KG1 (cell line): ENCODE measurements around the gene MYBPC1.

Source experiments
- DNase-seq: peaks from one replicate; lab custom pipeline; 2025; lab: John Stamatoyannopoulos, UW

The MYBPC1 gene

GRCh38 chr12:101694986-101695385, 100.2 kb downstream of the MYBPC1 start:
- DNase-seq, result no peak

GRCh38 chr12:101695706-101696105, 100.9 kb downstream of the MYBPC1 start:
- no peak for DNase-seq

GRCh38 chr12:101696251-101697196, 101.8 kb downstream of the MYBPC1 start:
- peak; percentile 78 for DNase-seq

GRCh38 chr12:101697197-101697929, 102.6 kb downstream of the MYBPC1 start, which contains the start of gene CHPT1:
Gene CHPT1, plus strand, starts transcription at chr12:101697640. Its CDS starts 222 bp downstream, at chr12:101697862.
- DNase-seq, result peak; percentile 78

- DNase-seq, result peak; percentile 42
These were observed 103.4 kb downstream of the MYBPC1 start for GRCh38 chr12:101697930-101698799.

- no peak for DNase-seq
These were observed 104.1 kb downstream of the MYBPC1 start for GRCh38 chr12:101698800-101699347.

- no peak for DNase-seq
These were observed 105.6 kb downstream of the MYBPC1 start for GRCh38 chr12:101700299-101700820.

- no peak for DNase-seq
These were observed 108.7 kb downstream of the MYBPC1 start for GRCh38 chr12:101703487-101703886.

- no peak for DNase-seq
These were observed 111.6 kb downstream of the MYBPC1 start for GRCh38 chr12:101706403-101706802.

- no peak for DNase-seq
These were observed 112.5 kb downstream of the MYBPC1 start for GRCh38 chr12:101707131-101707782.

GRCh38 chr12:101710288-101710687, 115.5 kb downstream of the MYBPC1 start:
- no peak for DNase-seq

GRCh38 chr12:101713059-101713682, 118.4 kb downstream of the MYBPC1 start:
- DNase-seq, result no peak

GRCh38 chr12:101713930-101714329, 119.2 kb downstream of the MYBPC1 start:
- no peak for DNase-seq

- DNase-seq, result no peak
These were observed 120.2 kb downstream of the MYBPC1 start for GRCh38 chr12:101714877-101715444.

- no peak for DNase-seq
These were observed 124.8 kb downstream of the MYBPC1 start for GRCh38 chr12:101719566-101719965.

- DNase-seq, result no peak
These were observed 125.3 kb downstream of the MYBPC1 start for GRCh38 chr12:101720118-101720517.

- no peak for DNase-seq
These were observed 127.6 kb downstream of the MYBPC1 start for GRCh38 chr12:101722392-101722791.

GRCh38 chr12:101727098-101727497, 132.3 kb downstream of the MYBPC1 start:
- no peak for DNase-seq

- no peak for DNase-seq
These were observed 135.1 kb downstream of the MYBPC1 start for GRCh38 chr12:101729842-101730241.

GRCh38 chr12:101732318-101732717, 137.5 kb downstream of the MYBPC1 start:
- DNase-seq, result no peak
